Left forelimb (tissue), 1 donor: ENCODE results near the gene ABI2.

Source experiments
- DNase-seq: peaks from one replicate; pipeline ENCODE4 v3.0.0-alpha.2; 2018; ENCODE audit warnings: low spot score

The ABI2 gene

DNA sequence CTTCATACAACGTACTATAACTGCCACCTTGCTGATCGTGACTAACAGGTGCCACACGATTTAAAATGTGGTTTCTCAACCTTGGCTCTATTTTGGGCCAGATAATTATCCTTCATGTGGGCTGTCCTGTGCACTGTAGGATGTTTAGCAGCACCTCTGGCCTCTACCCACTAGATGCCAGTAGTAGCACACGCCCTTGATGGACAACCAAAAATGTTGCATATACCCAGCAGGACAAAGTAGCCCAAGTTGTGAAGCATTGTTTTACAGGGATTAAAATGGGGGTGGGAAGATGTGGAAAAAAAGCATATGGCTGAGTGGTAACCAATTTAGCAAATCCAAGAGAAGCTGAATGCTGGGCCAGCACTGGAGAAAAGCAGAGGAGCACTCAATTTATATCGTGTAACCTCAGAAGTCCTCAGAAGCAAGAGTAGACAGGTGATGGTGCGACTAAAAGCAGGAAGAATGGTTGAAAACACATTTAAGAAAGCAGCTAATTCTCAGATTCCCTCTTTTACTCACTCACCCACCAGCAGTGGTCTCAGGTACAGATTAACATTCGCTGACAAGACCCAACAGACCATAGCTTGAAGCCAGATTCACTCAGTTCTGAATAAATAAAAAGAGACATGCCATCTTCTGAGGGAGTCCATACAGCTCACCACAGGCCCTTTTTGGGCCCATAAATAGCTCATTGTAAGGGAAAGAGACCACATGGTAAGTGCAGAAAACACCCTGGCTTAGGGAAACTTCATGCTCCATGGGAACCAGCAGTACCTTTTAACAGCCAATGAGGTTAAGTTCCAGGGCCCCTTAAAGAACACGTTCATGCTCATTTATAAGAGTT lies 156.3 kb downstream of the ABI2 start:
- DNase-seq = no peak

DNA sequence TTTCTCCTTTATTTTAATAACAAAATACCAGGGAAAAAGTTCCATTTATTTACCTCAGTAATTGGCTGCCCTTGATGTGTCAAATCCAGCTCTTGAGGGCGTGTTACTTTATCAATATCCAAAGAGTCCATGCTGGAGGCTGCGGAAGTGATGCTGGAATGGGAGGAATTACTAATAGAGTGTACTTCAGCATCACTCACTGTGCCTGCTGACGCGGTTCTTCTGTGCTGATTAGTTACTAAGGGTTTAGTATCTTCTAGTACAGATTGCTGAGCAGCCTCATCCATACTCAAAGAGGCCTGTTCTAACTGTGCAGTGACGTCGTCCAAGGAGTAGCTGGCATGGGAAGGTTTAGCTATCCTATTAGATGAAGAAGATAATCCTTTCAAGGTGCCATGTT lies 161.3 kb downstream of the ABI2 start:
- DNase-seq = no peak

DNA sequence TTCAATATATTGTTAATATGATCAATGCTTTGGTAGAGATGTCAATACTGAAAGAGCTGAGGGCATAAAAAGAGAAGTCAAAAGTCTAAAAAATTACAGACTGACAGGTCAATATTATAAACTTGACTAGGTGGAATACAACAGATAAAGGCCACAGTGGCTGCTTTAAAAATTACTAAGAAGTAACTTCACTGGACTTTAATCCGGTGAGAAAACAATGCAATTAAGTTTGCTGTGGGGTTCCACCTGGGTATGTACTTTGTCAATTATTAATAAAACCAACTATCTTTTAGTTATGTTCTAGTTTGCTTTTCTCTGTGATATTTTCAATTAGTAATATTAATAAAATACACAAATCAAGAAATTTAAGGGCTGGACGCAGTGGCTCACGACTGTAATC lies 162.2 kb downstream of the ABI2 start:
- DNase-seq = no peak

DNA sequence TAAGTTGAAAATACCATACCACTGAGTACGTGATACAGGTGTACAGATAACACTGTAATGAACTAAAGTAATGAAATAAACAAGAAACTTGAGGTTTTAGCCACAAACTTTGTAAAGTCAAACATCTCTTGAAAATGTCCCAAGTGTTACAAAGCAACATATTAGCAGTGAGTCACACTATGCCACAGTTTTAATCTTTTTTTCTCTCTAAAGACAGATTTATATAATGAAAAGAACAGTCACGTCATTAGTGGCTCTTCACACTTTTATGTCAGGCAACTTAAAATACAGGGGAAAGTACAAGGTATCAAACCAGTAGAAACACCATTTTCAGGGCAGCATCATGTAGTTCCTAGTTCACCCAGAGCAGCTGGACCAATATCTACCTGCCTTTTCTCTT lies 164.8 kb downstream of the ABI2 start:
- DNase-seq = no peak
